Tibial artery (tissue), 4 donors: Measurements from ENCODE around the gene ANKHD1.
"Not testable (repeated sequence)": the region's sequence is repeated elsewhere in the genome, so short reads cannot be mapped to it uniquely, and the experiment has no call there.

Experiments used
- DNase-seq, 2 donors: peaks; one replicate each; pipeline ENCODE4 v3.0.0-alpha.2; 2019
- H3K27ac ChIP-seq, 2 donors: fragments of 200-600 bp; sonication (generic) in 1 of 2; 1 replicate in 1 of 2; 2 replicates in 1 of 2; pipeline ENCODE4 v1.5.1; 2018 to 2019; ENCODE audit warnings: mild to moderate bottlenecking in 1 of 2
- H3K27me3 ChIP-seq, 2 donors: fragments of 200-600 bp; sonication (generic) in 1 of 2; one replicate each; pipeline versions ENCODE4 v1.5.1 to v1.6.0; 2016 to 2019
- H3K36me3 ChIP-seq, 3 donors: fragments of 200-600 bp; sonication (generic) in 2 of 3; one replicate each; pipeline ENCODE4 v1.5.1; 2016 to 2019; ENCODE audit warnings: mild to moderate bottlenecking in 2 of 3
- H3K4me1 ChIP-seq, 4 donors: fragments of 200-600 bp; sonication (generic) in 2 of 4; 1 replicate in 3 of 4; 2 replicates in 1 of 4; pipeline ENCODE4 v1.5.1; 2016 to 2019
- H3K4me3 ChIP-seq, 2 donors: fragments of 200-600 bp; sonication (generic) in 1 of 2; 1 replicate in 1 of 2; 2 replicates in 1 of 2; pipeline ENCODE4 v1.5.1; 2018 to 2019; ENCODE audit warnings: mild to moderate bottlenecking in 2 of 2
- H3K9me3 ChIP-seq, 3 donors: fragments of 200-600 bp; sonication (generic) in 1 of 3; one replicate each; pipeline ENCODE4 v1.5.1; 2016 to 2019
- intact Hi-C: fragments of 100-400 bp; cut with DNase I; formaldehyde crosslinking; loops from one replicate; pipeline ENCODE4 v1.15.0; 2023; ENCODE audit warnings: low total_unique reads
- TF ChIP-seq, protein P1 (sequence below), 2 experiments: fragments of 200-600 bp in 1 of 2; fragments of 450-650 bp in 1 of 2; IDR thresholded peaks; one replicate each; pipeline ENCODE4 v1.5.1; 2017 to 2019; ENCODE audit warnings: antibody characterized with exemption in 2 of 2, mild to moderate bottlenecking in 1 of 2, moderate library complexity in 1 of 2

The ANKHD1 gene

DNA sequence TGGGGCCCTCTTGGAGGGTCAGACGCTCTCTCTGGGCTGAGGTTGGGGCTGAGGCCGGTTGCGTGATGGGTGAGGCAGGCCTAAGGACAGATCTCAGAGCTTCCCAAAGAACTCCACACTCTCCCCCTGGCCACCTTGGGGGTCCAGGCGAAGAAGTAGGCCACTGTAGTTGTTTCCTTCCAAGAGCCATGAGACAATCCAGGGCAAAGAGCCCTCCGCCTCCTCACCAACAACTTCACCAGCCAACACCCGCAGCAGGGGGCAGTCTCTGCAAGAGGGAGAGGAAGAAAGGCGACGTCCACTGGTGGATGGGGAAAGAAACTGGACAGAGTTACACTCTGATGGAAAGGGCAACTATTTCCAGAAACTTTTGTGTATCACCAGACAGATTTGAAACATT lies 173.7 kb downstream of the ANKHD1 start:
- Histone ChIP-seq H3K4me3 (no peak overlapping the region), H3K27ac (no peak overlapping the region), H3K9me3 (no peaks in the 10 kb centered on the region), H3K27me3 (no peaks in the 10 kb centered on the region), H3K4me1 (peaks cover 0 to 10% (median 2%) of the 10 kb centered on the region in 4 donors), H3K36me3 (peaks cover 0 to 10% (median 2%) of the 10 kb centered on the region in 3 donors)
- peak in 1 of 2 donors; percentile 61 for DNase-seq
- TF ChIP-seq, protein P1, sequence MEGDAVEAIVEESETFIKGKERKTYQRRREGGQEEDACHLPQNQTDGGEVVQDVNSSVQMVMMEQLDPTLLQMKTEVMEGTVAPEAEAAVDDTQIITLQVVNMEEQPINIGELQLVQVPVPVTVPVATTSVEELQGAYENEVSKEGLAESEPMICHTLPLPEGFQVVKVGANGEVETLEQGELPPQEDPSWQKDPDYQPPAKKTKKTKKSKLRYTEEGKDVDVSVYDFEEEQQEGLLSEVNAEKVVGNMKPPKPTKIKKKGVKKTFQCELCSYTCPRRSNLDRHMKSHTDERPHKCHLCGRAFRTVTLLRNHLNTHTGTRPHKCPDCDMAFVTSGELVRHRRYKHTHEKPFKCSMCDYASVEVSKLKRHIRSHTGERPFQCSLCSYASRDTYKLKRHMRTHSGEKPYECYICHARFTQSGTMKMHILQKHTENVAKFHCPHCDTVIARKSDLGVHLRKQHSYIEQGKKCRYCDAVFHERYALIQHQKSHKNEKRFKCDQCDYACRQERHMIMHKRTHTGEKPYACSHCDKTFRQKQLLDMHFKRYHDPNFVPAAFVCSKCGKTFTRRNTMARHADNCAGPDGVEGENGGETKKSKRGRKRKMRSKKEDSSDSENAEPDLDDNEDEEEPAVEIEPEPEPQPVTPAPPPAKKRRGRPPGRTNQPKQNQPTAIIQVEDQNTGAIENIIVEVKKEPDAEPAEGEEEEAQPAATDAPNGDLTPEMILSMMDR (IDR thresholded peaks at IDR 0.05): peak; percentile 15 to 31
- intact Hi-C loops: no loop called here

DNA sequence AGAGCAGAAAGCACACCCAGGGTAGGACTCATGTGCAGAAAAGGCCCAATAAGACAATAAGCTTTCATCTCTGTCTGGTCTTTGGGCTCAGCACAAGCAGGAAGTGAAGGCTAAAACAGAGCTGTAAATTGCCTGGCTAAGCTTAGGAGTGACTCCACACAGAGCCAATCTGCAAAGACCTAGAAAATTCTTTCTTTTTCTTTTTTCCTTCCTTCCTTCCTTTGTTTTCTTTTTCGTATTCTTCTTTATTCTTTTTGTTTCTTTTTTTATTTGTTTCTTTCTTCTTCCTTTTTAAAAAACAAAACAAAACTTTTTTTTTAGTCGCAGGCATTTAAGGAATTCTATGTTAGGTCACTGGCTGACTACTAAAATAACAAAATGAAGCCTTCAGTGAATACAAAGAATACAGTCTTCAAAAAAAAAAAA lies 175.2 kb downstream of the ANKHD1 start:
- Histone ChIP-seq H3K27ac (no peak overlapping the region), H3K27me3 (no peaks in the 10 kb centered on the region), H3K9me3 (no peaks in the 10 kb centered on the region), H3K4me1 (peaks cover 0 to 4% (median 2%) of the 10 kb centered on the region in 4 donors), H3K4me3 (no peak overlapping the region), H3K36me3 (no peaks in the 10 kb centered on the region)
- DNase-seq: no peak
- intact Hi-C loops: no loop called here
- TF ChIP-seq, protein P1 (IDR thresholded peaks at IDR 0.05): no peak

DNA sequence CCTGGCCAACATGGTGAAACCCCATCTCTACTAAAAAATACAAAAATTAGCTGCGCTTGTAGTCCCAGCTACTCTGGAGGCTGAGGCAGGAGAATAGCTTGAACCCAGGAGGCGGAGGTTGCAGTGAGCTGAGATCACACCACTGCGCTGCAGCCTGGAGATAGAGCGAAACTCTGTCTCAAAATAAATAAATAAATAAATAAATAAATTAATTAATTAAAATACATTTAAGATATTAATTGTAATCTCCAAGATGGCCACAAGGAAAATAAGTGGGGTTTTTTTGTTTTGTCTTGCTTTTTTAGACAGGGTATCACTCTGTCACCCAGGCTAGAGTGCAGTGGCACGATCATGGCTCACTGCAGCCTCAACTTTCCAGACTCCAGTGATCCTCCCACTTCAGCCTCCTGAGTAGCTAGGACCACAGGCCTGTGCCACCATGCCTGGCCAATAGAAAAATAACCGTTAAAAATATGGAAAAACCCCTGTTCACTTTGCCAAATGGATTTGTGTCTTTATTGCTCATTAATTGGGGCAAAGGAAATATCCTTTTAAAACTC lies 177.6 kb downstream of the ANKHD1 start:
- H3K4me1 ChIP-seq, H3K4me3 ChIP-seq, H3K9me3 ChIP-seq, DNase-seq, H3K27ac ChIP-seq, intact Hi-C loops, H3K27me3 ChIP-seq, H3K36me3 ChIP-seq: not testable (repeated sequence)

DNA sequence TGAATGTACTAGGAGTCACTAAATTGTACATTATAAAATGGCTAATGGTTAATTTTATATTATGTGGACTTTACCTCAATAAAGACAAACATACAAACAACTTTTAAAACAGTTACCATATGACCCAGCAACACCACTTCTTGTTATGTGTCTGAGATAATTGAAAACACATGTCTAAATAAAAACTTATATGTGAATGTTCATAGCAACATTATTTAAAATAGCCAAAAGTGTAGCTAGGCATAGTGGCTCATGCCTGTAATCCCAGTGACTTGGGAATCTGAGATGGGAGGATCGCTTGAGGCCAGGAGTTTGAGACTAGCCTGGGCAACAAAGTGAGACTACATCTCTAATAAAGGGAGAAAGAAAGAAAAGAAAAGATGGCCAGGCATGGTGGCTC lies 185.9 kb downstream of the ANKHD1 start:
- H3K4me3 ChIP-seq: no peak overlapping the region
- H3K27me3 ChIP-seq: no peaks in the 10 kb centered on the region
- H3K9me3 ChIP-seq: no peaks in the 10 kb centered on the region
- no peak for DNase-seq
- H3K4me1 ChIP-seq: peaks cover 0 to 22% (median 8%) of the 10 kb centered on the region in 4 donors
- intact Hi-C loops: no loop called here
- no peaks in the 10 kb centered on the region for H3K36me3 ChIP-seq
- no peak overlapping the region for H3K27ac ChIP-seq
- TF ChIP-seq, protein P1 (IDR thresholded peaks at IDR 0.05): no peak

DNA sequence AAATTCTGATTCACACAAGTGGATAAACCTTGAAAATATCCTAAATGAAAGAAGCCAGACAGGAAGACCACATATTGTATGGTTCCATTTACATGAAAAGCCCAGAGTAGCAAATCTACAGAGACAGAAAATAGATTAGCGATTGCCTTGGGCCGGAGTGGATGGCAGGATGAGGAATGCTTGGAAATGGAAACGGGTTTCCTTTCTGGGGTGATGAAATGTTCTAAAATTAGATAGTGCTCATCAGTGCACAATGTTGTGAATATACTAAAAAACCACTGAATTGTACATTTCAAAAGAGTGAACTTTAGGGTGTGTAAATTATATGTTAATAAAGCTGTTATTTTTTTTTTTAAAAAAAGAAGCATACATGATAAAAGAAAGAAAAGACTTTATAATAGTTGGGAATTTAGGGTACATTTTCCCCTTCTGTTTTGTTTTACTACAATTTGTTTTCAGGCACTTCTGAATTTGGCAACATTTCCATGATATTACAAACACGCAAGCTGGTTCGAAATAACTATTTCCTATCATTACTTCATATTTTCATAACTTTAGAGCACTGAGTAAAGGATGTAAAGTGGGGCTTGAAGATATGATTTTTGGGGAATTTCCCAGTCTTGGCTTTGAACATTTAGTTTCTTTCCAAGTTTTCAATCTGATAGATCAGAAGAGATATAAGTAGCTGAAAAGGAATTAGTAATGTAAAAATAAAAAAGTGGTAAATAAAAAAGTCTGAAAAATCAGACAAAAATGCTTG lies 186.9 kb downstream of the ANKHD1 start:
- DNase-seq: no peak
- H3K27ac ChIP-seq: peak overlapping the region; percentile 22 to 42

More for the DNA sequence above, 186.9 kb downstream of the ANKHD1 start:
- TF ChIP-seq, protein P1 (IDR thresholded peaks at IDR 0.05): no peak
- intact Hi-C loops: no loop called here
- Histone ChIP-seq H3K27me3 (no peaks in the 10 kb centered on the region), H3K36me3 (no peaks in the 10 kb centered on the region), H3K4me1 (peaks cover 0 to 22% (median 8%) of the 10 kb centered on the region in 4 donors), H3K9me3 (no peaks in the 10 kb centered on the region), H3K4me3 (no peak overlapping the region)
